ENCODE results near the gene RSBN1L.
"Not testable (repeated sequence)": the region's sequence is repeated elsewhere in the genome, so short reads cannot be mapped to it uniquely, and the experiment has no call there.

The RSBN1L gene

DNA sequence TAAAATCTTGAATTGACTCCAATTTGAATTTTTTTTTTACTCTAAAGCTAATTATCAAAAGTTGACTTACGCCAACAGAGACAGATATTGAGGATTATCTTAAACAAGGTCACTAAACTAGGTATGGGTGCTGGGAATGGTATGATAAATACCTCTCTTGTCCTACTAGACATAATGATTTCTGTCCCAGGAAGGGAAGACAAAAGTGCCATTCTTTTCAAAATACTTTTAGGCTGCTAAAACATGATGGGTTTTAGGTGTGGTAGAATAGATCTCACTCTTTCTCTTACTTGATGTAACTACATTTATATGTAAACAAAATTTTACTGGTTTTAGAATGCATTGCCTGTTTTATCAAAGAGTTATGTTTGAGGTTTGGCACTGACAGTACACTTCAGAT is 86.9 kb downstream of the RSBN1L start:
- H3K4me3 ChIP-seq (ENCODE audit: low read depth, low read length): no peak overlapping the region
- TF ChIP-seq CTCF (conservative IDR thresholded peaks at IDR 0.05; ENCODE audit: low read depth, low read length): no peak
- DNase-seq (ENCODE audit: low read depth): no peak

- DNase-seq (ENCODE audit: low read depth): no peak
- no peak overlapping the region for H3K4me3 ChIP-seq (ENCODE audit: low read depth, low read length)
- TF ChIP-seq CTCF (conservative IDR thresholded peaks at IDR 0.05; ENCODE audit: low read depth, low read length): no peak
Measured at GRCh38 chr7:77783545-77783944, 87.3 kb downstream of the RSBN1L start.

GRCh38 chr7:77784426-77784825 is 88.2 kb downstream of the RSBN1L start:
- not testable (repeated sequence) for H3K4me3 ChIP-seq (ENCODE audit: low read depth, low read length); DNase-seq (ENCODE audit: low read depth)

GRCh38 chr7:77786018-77786417 is 89.8 kb downstream of the RSBN1L start:
- no peak overlapping the region for H3K4me3 ChIP-seq (ENCODE audit: low read depth, low read length)
- no peak for DNase-seq (ENCODE audit: low read depth)
- no peak for TF ChIP-seq CTCF (conservative IDR thresholded peaks at IDR 0.05; ENCODE audit: low read depth, low read length)

- DNase-seq (ENCODE audit: low read depth): no peak
- no peak overlapping the region for H3K4me3 ChIP-seq (ENCODE audit: low read depth, low read length)
- TF ChIP-seq CTCF (conservative IDR thresholded peaks at IDR 0.05; ENCODE audit: low read depth, low read length): no peak
Measured at GRCh38 chr7:77786741-77787140, 90.5 kb downstream of the RSBN1L start.

- DNase-seq (ENCODE audit: low read depth): no peak
- no peak overlapping the region for H3K4me3 ChIP-seq (ENCODE audit: low read depth, low read length)
- TF ChIP-seq CTCF (conservative IDR thresholded peaks at IDR 0.05; ENCODE audit: low read depth, low read length): no peak
Measured at GRCh38 chr7:77788327-77788902, 92.2 kb downstream of the RSBN1L start.

DNA sequence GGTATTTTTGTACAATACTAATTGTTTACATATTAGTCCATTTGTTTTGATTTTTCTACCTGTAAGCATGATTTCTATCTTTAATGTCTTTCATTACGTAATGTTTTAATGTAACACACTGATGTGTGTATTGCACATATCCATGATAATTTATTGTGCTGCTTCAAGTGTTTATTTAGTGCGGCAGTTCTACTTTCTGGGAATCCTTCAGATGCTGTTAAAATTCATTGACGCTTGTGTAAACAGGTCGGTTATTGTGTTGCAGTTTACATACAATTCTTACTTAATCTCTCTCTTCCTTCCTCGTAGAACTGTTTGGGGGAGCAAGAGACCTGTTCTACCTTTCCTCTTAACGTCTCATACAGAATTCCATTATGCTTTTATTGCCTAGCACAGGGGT is 95.1 kb downstream of the RSBN1L start:
- H3K4me3 ChIP-seq (ENCODE audit: low read depth, low read length): no peak overlapping the region
- no peak for TF ChIP-seq CTCF (conservative IDR thresholded peaks at IDR 0.05; ENCODE audit: low read depth, low read length)
- no peak for DNase-seq (ENCODE audit: low read depth)
